Thyroid gland (tissue), 4 donors: ENCODE data around the gene NDUFA8.

Experiments
- POLR2A ChIP-seq, 2 donors: fragments of 450-650 bp; IDR thresholded peaks; one replicate each; pipeline ENCODE4 v1.6.1; 2017; ENCODE audit warnings: antibody characterized with exemption in 2 of 2, mild to moderate bottlenecking in 2 of 2, moderate library complexity in 1 of 2
- TF ChIP-seq, protein P1 (sequence below), 6 experiments: fragments of 200-600 bp in 3 of 6; fragments of 450-650 bp in 3 of 6; sonication (generic) in 3 of 6; IDR thresholded peaks; one replicate each; pipeline ENCODE4 v1.5.1; 2016 to 2019; ENCODE audit warnings: antibody characterized with exemption in 6 of 6, mild to moderate bottlenecking in 2 of 6, inconsistent platforms in 1 of 6, moderate library complexity in 1 of 6

- TF ChIP-seq, protein P1, sequence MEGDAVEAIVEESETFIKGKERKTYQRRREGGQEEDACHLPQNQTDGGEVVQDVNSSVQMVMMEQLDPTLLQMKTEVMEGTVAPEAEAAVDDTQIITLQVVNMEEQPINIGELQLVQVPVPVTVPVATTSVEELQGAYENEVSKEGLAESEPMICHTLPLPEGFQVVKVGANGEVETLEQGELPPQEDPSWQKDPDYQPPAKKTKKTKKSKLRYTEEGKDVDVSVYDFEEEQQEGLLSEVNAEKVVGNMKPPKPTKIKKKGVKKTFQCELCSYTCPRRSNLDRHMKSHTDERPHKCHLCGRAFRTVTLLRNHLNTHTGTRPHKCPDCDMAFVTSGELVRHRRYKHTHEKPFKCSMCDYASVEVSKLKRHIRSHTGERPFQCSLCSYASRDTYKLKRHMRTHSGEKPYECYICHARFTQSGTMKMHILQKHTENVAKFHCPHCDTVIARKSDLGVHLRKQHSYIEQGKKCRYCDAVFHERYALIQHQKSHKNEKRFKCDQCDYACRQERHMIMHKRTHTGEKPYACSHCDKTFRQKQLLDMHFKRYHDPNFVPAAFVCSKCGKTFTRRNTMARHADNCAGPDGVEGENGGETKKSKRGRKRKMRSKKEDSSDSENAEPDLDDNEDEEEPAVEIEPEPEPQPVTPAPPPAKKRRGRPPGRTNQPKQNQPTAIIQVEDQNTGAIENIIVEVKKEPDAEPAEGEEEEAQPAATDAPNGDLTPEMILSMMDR (IDR thresholded peaks at IDR 0.05) = no peak
- TF ChIP-seq POLR2A (IDR thresholded peaks at IDR 0.05) = no peak
Measured at GRCh38 chr9:122128969-122129343, 30.6 kb downstream of the NDUFA8 start.
